HepG2 (cell line): ENCODE results near the gene STXBP4. TPM values are rescaled to one million over a fixed set of nuclear protein-coding genes. Genes with fewer than 3 reads are reported as not detected.

Experiments
- ATAC-seq: fragments of 200-7000 bp; cut with Tn5 transposase; 3 replicates; pipeline ENCODE4 v1.9.1; 2020; ENCODE audit warnings: mild to moderate bottlenecking, moderate library complexity
- BruUV-seq: library from RNA; stranded (reverse); fragments of 400-500 nt; replicated peaks from 2 replicates; lab custom pipeline; 2021; lab: Mats Ljungman, UMichigan
- CTCF ChIA-PET: fragments of 300-600 bp; formaldehyde crosslinking; extraction: SDS; loops from one replicate; lab custom pipeline; 2021; ENCODE audit warnings: low total read pairs, inconsistent platforms, low intra/inter-chr PET ratio; lab: Yijun Ruan, JAX
- POLR2A ChIA-PET: fragments of 350-600 bp; sonication (Branson Sonifier 250); formaldehyde crosslinking; loops from one replicate; lab custom pipeline; 2020; ENCODE audit warnings: antibody characterized with exemption, inconsistent platforms; lab: Yijun Ruan, JAX
- DNase-seq: peaks from one replicate; pipeline ENCODE4 v3.0.0-alpha.2; 2015; ENCODE audit warnings: low spot score
- FAIRE-seq: peaks from 3 replicates; lab custom pipeline; 2011; peaks lifted over from hg19 to GRCh38; lab: Jason Lieb, UNC
- H2AFZ ChIP-seq: one replicate; pipeline ENCODE4 v1.6.1; 2011; ENCODE audit warnings: low read length, inconsistent platforms
- H3K27ac ChIP-seq: fragments of 300-600 bp; 3 replicates; pipeline ENCODE4 v1.8.0; 2011; ENCODE audit warnings: mixed run types, mild to moderate bottlenecking, mixed read lengths, low read length, inconsistent platforms; ENCODE audit not compliant: insufficient read depth; ENCODE audit errors: extremely low read length
- H3K27me3 ChIP-seq, 2 experiments: fragments of 200-600 bp in 1 of 2; 2 replicates in 1 of 2; 3 replicates in 1 of 2; pipeline versions ENCODE4 v1.6.0 to v1.8.0; 2011; ENCODE audit warnings: low read length in 2 of 2, mild to moderate bottlenecking in 2 of 2, moderate library complexity in 2 of 2, inconsistent platforms in 1 of 2; ENCODE audit not compliant: insufficient read depth in 2 of 2, control insufficient read depth in 1 of 2
- H3K36me3 ChIP-seq, 2 experiments: fragments of 200-600 bp in 1 of 2; replicated peaks in 1 of 2; 2 replicates in 1 of 2; 3 replicates in 1 of 2; pipeline versions ENCODE4 v1.5.1 to v1.8.0; 2011; ENCODE audit warnings: low read length in 2 of 2, inconsistent platforms in 1 of 2; ENCODE audit not compliant: insufficient read depth in 2 of 2, control insufficient read depth in 1 of 2
- H3K4me1 ChIP-seq: 2 replicates; pipeline ENCODE4 v1.5.1; 2012; ENCODE audit warnings: low read length, inconsistent platforms; ENCODE audit not compliant: insufficient read depth
- H3K4me2 ChIP-seq: 2 replicates; pipeline ENCODE4 v1.6.0; 2011; ENCODE audit warnings: low read depth, low read length, inconsistent platforms
- H3K4me3 ChIP-seq, 3 experiments: fragments of 200-600 bp in 1 of 3; sonication (generic), shearing (Covaris generic) in 1 of 3; replicated peaks in 1 of 3; 2 replicates each; pipeline ENCODE4 v1.5.1; 2011 to 2016; ENCODE audit warnings: low read length in 3 of 3, inconsistent platforms in 2 of 3, low read depth in 2 of 3, mild to moderate bottlenecking in 2 of 3, control low read depth in 1 of 3, mixed read lengths in 1 of 3; ENCODE audit not compliant: insufficient read depth in 1 of 3
- H3K79me2 ChIP-seq: one replicate; pipeline ENCODE4 v1.6.1; 2011; ENCODE audit warnings: low read length, inconsistent platforms; ENCODE audit not compliant: insufficient read depth
- H3K9ac ChIP-seq: 2 replicates; pipeline ENCODE4 v1.6.0; 2011; ENCODE audit warnings: mild to moderate bottlenecking, low read depth, low read length, inconsistent platforms; ENCODE audit not compliant: insufficient read depth
- H3K9me3 ChIP-seq: 2 replicates; pipeline ENCODE4 v1.5.1; 2012; ENCODE audit warnings: mild to moderate bottlenecking, low read length
- H4K20me1 ChIP-seq: 2 replicates; pipeline ENCODE4 v1.6.0; 2011; ENCODE audit warnings: inconsistent platforms, mild to moderate bottlenecking, low read length, moderate library complexity; ENCODE audit not compliant: insufficient read depth
- MZF1 ChIP-seq: sonication (generic); formaldehyde crosslinking; IDR thresholded peaks from 2 replicates; pipeline ENCODE4 v1.8.1; 2023; ENCODE audit warnings: mild to moderate bottlenecking, missing genetic modification reagents, borderline replicate concordance
- PAWR ChIP-seq: sonication (generic); formaldehyde crosslinking; IDR thresholded peaks from 2 replicates; pipeline ENCODE4 v1.4.0; 2020; ENCODE audit warnings: missing genetic modification reagents, mild to moderate bottlenecking, borderline replicate concordance
- POLR2AphosphoS5 ChIP-seq: IDR thresholded peaks from 2 replicates; pipeline ENCODE4 v1.6.1; 2012; ENCODE audit warnings: low read depth, low read length
- RAD21 ChIP-seq: fragments of 450-650 bp; formaldehyde crosslinking; IDR thresholded peaks from 2 replicates; pipeline ENCODE4 v1.5.0; 2020; ENCODE audit warnings: mild to moderate bottlenecking
- SALL1 ChIP-seq: sonication (generic); formaldehyde crosslinking; IDR thresholded peaks from 2 replicates; pipeline ENCODE4 v1.8.0; 2022; ENCODE audit warnings: mild to moderate bottlenecking, missing genetic modification reagents
- SCMH1 ChIP-seq: sonication (generic); formaldehyde crosslinking; IDR thresholded peaks from 2 replicates; pipeline ENCODE4 v1.9.0; 2021; ENCODE audit warnings: missing genetic modification reagents, mild to moderate bottlenecking, borderline replicate concordance
- ZBTB38 ChIP-seq: sonication (generic); formaldehyde crosslinking; IDR thresholded peaks from 2 replicates; pipeline ENCODE4 v1.5.1; 2020; ENCODE audit warnings: mild to moderate bottlenecking, missing genetic modification reagents
- ZNF274 ChIP-seq: sonication (generic); formaldehyde crosslinking; IDR thresholded peaks from 2 replicates; pipeline ENCODE4 v1.5.1; 2020; ENCODE audit warnings: mild to moderate bottlenecking, missing genetic modification reagents
- ZNF326 ChIP-seq: sonication (generic); formaldehyde crosslinking; IDR thresholded peaks from 2 replicates; pipeline ENCODE4 v1.4.0; 2020; ENCODE audit warnings: missing genetic modification reagents, borderline replicate concordance
- ZNF33B ChIP-seq: sonication (generic); formaldehyde crosslinking; IDR thresholded peaks from 2 replicates; pipeline ENCODE4 v1.5.1; 2020; ENCODE audit warnings: mild to moderate bottlenecking, missing genetic modification reagents
- ZNF451 ChIP-seq: sonication (generic); formaldehyde crosslinking; IDR thresholded peaks from 2 replicates; pipeline ENCODE4 v1.5.0; 2020; ENCODE audit warnings: mild to moderate bottlenecking, missing genetic modification reagents
- ZNF747 ChIP-seq: sonication (generic); formaldehyde crosslinking; IDR thresholded peaks from 2 replicates; pipeline ENCODE4 v1.8.1; 2023; ENCODE audit warnings: missing genetic modification reagents, mild to moderate bottlenecking, borderline replicate concordance
- WGBS: methylation state at CpG from one replicate; pipeline ENCODE4 v1.1.6; 2017; ENCODE audit warnings: low lambda C conversion rate; 5-methylcytosine and 5-hydroxymethylcytosine counted together
- in situ Hi-C: cut with HindIII; loops from 2 replicates; pipeline ENCODE4 v1.10.0; 2017; ENCODE audit warnings: low pct_unique_long_range_greater_than_20kb; ENCODE audit not compliant: extremely low pct_ligation_motif_present
- intact Hi-C: fragments of 100-400 bp; cut with micrococcal nuclease; formaldehyde crosslinking; loops from one replicate; pipeline ENCODE4 v1.10.0; 2022; ENCODE audit not compliant: unreplicated experiment
- polyA plus RNA-seq, 8 experiments: library from polyadenylated mRNA; depleted of rRNA in 3 of 8; stranded (reverse) in 7 of 8; unstranded in 1 of 8; fragments of >200 nt; fragmentation: Illumina TruSeq in 4 of 8; extraction: Trizol in 4 of 8; gene quantifications; 2 replicates each; pipeline versions ENCODE4 v1.2.1 to v1.2.3, GENCODE V29; 2011 to 2016; ENCODE audit warnings: low read depth in 4 of 8, missing spikeins in 1 of 8, mixed read lengths in 1 of 8; ENCODE audit not compliant: insufficient read depth in 1 of 8
- total RNA-seq, 5 experiments: library from RNA; depleted of rRNA; stranded (reverse); fragments of >200 nt; fragmentation: Illumina TruSeq; extraction: Trizol; gene quantifications; 2 replicates each; pipeline ENCODE4 v1.2.3, GENCODE V29; 2016; ENCODE audit warnings: low read depth in 1 of 5
- TF ChIP-seq, protein P1 (sequence below): sonication (generic); formaldehyde crosslinking; IDR thresholded peaks from 2 replicates; pipeline ENCODE4 v1.5.1; 2020; ENCODE audit warnings: mild to moderate bottlenecking, missing genetic modification reagents, borderline replicate concordance
- TF ChIP-seq, protein P2 (sequence below): sonication (generic); formaldehyde crosslinking; IDR thresholded peaks from 2 replicates; pipeline ENCODE4 v1.5.0; 2020; ENCODE audit warnings: mild to moderate bottlenecking, missing genetic modification reagents, borderline replicate concordance
- TF ChIP-seq, protein P3 (sequence below): IDR thresholded peaks from 2 replicates; pipeline ENCODE4 v1.6.1; 2012; ENCODE audit warnings: low read length, improper control_type of control experiment

Gene STXBP4
- total and polyA plus RNA-seq, 2 of the 13 experiments (the other 11 are each of a cell fraction or from before 2014, with no cell fraction given), result 8.5 to 36.1 TPM

DNA sequence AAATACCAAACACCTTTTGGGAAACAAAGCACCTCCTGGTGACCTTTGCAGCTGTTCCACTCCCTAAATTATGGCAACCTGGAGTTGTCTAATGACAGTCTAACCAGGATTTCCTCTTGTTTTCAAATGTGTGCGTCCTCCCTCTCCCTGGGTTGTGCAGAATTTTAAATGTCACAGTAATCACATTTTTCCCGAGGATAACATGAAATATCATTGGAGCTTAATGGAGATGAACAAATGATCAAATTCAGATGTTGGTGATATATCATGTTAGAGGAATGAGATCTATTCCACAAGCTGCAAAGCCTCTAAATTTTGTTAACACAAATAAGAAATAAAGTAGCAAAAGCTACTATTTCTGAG, 209.3 kb downstream of the STXBP4 start:
- intact Hi-C loops, result loop anchor here (10.0 kb wide), 1 partner anchor 123 kb away; no protein-coding TSS in a partner anchor
- CTCF ChIA-PET, result no interaction called here
- no peaks in the 10 kb centered on the region for H3K9me3 ChIP-seq
- no peak overlapping the region for H3K4me3 ChIP-seq
- H3K27me3 ChIP-seq, result no peaks in the 10 kb centered on the region
- H3K4me1 ChIP-seq, result no peaks in the 10 kb centered on the region
- H3K79me2 ChIP-seq, result no peaks in the 10 kb centered on the region
- H3K9ac ChIP-seq, result no peak overlapping the region
- H3K36me3 ChIP-seq, result no peaks in the 10 kb centered on the region
- H3K27ac ChIP-seq, result no peak overlapping the region
- ATAC-seq (no peak), DNase-seq (no peak), FAIRE-seq (no peak)
- in situ Hi-C loops, result no loop called here
- no peak overlapping the region for H2AFZ ChIP-seq
- no TSS peak for BruUV-seq
- WGBS, result 82% methylated on average over 2 of the region's 2 CpGs
- no peak overlapping the region for H3K4me2 ChIP-seq
- no peaks in the 10 kb centered on the region for H4K20me1 ChIP-seq
- POLR2A ChIA-PET, result no interaction called here
- TF ChIP-seq SALL1 (CRISPR knock-in tag) (no peak), MZF1 (CRISPR knock-in tag) (no peak), PAWR (CRISPR knock-in tag) (no peak), ZBTB38 (CRISPR knock-in tag) (no peak), ZNF33B (no peak), ZNF747 (CRISPR knock-in tag) (no peak), ZNF451 (CRISPR knock-in tag) (no peak), ZNF326 (CRISPR knock-in tag) (no peak), SCMH1 (CRISPR knock-in tag) (no peak), POLR2AphosphoS5 (no peak), ZNF274 (CRISPR knock-in tag) (no peak), RAD21 (no peak)
- TF ChIP-seq, protein P1, sequence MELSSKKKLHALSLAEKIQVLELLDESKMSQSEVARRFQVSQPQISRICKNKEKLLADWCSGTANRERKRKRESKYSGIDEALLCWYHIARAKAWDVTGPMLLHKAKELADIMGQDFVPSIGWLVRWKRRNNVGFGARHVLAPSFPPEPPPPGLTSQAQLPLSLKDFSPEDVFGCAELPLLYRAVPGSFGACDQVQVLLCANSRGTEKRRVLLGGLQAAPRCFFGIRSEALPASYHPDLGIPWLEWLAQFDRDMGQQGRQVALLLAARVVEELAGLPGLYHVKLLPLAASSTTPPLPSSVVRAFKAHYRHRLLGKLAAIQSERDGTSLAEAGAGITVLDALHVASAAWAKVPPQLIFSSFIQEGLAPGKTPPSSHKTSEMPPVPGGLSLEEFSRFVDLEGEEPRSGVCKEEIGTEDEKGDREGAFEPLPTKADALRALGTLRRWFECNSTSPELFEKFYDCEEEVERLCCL (CRISPR knock-in tag), result no peak
- TF ChIP-seq, protein P2, sequence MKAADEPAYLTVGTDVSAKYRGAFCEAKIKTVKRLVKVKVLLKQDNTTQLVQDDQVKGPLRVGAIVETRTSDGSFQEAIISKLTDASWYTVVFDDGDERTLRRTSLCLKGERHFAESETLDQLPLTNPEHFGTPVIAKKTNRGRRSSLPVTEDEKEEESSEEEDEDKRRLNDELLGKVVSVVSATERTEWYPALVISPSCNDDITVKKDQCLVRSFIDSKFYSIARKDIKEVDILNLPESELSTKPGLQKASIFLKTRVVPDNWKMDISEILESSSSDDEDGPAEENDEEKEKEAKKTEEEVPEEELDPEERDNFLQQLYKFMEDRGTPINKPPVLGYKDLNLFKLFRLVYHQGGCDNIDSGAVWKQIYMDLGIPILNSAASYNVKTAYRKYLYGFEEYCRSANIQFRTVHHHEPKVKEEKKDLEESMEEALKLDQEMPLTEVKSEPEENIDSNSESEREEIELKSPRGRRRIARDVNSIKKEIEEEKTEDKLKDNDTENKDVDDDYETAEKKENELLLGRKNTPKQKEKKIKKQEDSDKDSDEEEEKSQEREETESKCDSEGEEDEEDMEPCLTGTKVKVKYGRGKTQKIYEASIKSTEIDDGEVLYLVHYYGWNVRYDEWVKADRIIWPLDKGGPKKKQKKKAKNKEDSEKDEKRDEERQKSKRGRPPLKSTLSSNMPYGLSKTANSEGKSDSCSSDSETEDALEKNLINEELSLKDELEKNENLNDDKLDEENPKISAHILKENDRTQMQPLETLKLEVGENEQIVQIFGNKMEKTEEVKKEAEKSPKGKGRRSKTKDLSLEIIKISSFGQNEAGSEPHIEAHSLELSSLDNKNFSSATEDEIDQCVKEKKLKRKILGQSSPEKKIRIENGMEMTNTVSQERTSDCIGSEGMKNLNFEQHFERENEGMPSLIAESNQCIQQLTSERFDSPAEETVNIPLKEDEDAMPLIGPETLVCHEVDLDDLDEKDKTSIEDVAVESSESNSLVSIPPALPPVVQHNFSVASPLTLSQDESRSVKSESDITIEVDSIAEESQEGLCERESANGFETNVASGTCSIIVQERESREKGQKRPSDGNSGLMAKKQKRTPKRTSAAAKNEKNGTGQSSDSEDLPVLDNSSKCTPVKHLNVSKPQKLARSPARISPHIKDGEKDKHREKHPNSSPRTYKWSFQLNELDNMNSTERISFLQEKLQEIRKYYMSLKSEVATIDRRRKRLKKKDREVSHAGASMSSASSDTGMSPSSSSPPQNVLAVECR (CRISPR knock-in tag), result no peak
- TF ChIP-seq, protein P3, sequence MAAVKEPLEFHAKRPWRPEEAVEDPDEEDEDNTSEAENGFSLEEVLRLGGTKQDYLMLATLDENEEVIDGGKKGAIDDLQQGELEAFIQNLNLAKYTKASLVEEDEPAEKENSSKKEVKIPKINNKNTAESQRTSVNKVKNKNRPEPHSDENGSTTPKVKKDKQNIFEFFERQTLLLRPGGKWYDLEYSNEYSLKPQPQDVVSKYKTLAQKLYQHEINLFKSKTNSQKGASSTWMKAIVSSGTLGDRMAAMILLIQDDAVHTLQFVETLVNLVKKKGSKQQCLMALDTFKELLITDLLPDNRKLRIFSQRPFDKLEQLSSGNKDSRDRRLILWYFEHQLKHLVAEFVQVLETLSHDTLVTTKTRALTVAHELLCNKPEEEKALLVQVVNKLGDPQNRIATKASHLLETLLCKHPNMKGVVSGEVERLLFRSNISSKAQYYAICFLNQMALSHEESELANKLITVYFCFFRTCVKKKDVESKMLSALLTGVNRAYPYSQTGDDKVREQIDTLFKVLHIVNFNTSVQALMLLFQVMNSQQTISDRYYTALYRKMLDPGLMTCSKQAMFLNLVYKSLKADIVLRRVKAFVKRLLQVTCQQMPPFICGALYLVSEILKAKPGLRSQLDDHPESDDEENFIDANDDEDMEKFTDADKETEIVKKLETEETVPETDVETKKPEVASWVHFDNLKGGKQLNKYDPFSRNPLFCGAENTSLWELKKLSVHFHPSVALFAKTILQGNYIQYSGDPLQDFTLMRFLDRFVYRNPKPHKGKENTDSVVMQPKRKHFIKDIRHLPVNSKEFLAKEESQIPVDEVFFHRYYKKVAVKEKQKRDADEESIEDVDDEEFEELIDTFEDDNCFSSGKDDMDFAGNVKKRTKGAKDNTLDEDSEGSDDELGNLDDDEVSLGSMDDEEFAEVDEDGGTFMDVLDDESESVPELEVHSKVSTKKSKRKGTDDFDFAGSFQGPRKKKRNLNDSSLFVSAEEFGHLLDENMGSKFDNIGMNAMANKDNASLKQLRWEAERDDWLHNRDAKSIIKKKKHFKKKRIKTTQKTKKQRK, result no peak
